PFSK-1 (cell line): ENCODE data around the gene BLVRB.

Experiments
- FOXP2 ChIP-seq: optimal IDR thresholded peaks from 2 replicates; pipeline ENCODE3; 2011; ENCODE audit warnings: borderline replicate concordance, control low read depth, inconsistent platforms; ENCODE audit not compliant: insufficient read depth; ENCODE audit errors: extremely low read length, extremely low read depth
- POLR2AphosphoS5 ChIP-seq: IDR thresholded peaks from 2 replicates; pipeline ENCODE4 v1.6.1; 2012; ENCODE audit warnings: low read depth, mild to moderate bottlenecking, control low read depth, low read length, moderate library complexity
- REST ChIP-seq, 2 experiments: IDR thresholded peaks; 2 replicates each; pipeline versions ENCODE4 v1.6.1 to v1.8.0; 2011 to 2012; ENCODE audit warnings: low read depth in 2 of 2, low read length in 2 of 2, control low read depth in 1 of 2, inconsistent platforms in 1 of 2, mild to moderate bottlenecking in 1 of 2, moderate library complexity in 1 of 2; ENCODE audit not compliant: insufficient read depth in 1 of 2
- SIN3A ChIP-seq: IDR thresholded peaks from 2 replicates; pipeline ENCODE4 v1.6.1; 2012; ENCODE audit warnings: mild to moderate bottlenecking, low read length, moderate library complexity, borderline replicate concordance; ENCODE audit not compliant: insufficient read depth
- TAF1 ChIP-seq: IDR thresholded peaks from 2 replicates; pipeline ENCODE4 v1.6.1; 2012; ENCODE audit warnings: low read length, control low read depth, borderline replicate concordance; ENCODE audit not compliant: insufficient read depth

The BLVRB gene

GRCh38 chr19:40486017-40486416 is 20.5 kb upstream of the BLVRB start:
- TF ChIP-seq POLR2AphosphoS5 (no peak), SIN3A (no peak), REST (IDR thresholded peaks at IDR 0.05; ENCODE audit: insufficient read depth in 1 of 2, low read depth in 2 of 2, low read length in 2 of 2) (no peak), TAF1 (no peak), FOXP2 (no peak)

- TF ChIP-seq POLR2AphosphoS5 (no peak), TAF1 (no peak), REST (IDR thresholded peaks at IDR 0.05; ENCODE audit: insufficient read depth in 1 of 2, low read depth in 2 of 2, low read length in 2 of 2) (no peak), SIN3A (no peak), FOXP2 (no peak)
These were observed 9.2 kb upstream of the BLVRB start for GRCh38 chr19:40474737-40475136.

GRCh38 chr19:40472516-40472915 is 7.0 kb upstream of the BLVRB start:
- TF ChIP-seq SIN3A, result no peak
- TF ChIP-seq FOXP2, result no peak
- no peak for TF ChIP-seq TAF1
- TF ChIP-seq REST (IDR thresholded peaks at IDR 0.05; ENCODE audit: insufficient read depth in 1 of 2, low read depth in 2 of 2, low read length in 2 of 2), result no peak

GRCh38 chr19:40471111-40471510 is 5.6 kb upstream of the BLVRB start:
- TF ChIP-seq FOXP2, result no peak
- TF ChIP-seq REST (IDR thresholded peaks at IDR 0.05; ENCODE audit: insufficient read depth in 1 of 2, low read depth in 2 of 2, low read length in 2 of 2), result no peak
- no peak for TF ChIP-seq TAF1
- TF ChIP-seq SIN3A, result no peak
- no peak for TF ChIP-seq POLR2AphosphoS5

- TF ChIP-seq FOXP2 (no peak), POLR2AphosphoS5 (no peak), TAF1 (no peak), REST (IDR thresholded peaks at IDR 0.05; ENCODE audit: insufficient read depth in 1 of 2, low read depth in 2 of 2, low read length in 2 of 2) (no peak), SIN3A (no peak)
These were observed 3.5 kb upstream of the BLVRB start for GRCh38 chr19:40469011-40469410.
